ENCODE results near the gene AK5.

DNA sequence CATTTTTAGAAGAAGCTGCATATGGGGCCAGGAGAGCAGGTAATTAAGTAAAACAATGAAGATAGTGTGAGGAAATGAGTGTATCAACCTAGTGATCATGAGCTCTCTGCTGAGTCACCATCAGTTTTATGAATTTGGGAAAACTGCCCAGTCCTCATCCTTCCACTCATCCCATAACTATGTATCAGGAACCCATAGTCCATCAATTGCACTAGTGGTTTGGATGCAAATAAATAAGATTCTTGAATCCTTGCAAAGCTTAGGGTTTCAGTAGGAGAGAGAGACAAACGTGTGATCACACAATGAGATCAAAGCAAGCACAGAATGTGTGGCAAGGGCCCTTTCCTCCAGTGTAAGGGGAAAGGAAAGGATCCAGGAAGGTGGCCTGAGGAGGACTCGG is 255.0 kb downstream of the AK5 start:
- TF ChIP-seq, protein P1, sequence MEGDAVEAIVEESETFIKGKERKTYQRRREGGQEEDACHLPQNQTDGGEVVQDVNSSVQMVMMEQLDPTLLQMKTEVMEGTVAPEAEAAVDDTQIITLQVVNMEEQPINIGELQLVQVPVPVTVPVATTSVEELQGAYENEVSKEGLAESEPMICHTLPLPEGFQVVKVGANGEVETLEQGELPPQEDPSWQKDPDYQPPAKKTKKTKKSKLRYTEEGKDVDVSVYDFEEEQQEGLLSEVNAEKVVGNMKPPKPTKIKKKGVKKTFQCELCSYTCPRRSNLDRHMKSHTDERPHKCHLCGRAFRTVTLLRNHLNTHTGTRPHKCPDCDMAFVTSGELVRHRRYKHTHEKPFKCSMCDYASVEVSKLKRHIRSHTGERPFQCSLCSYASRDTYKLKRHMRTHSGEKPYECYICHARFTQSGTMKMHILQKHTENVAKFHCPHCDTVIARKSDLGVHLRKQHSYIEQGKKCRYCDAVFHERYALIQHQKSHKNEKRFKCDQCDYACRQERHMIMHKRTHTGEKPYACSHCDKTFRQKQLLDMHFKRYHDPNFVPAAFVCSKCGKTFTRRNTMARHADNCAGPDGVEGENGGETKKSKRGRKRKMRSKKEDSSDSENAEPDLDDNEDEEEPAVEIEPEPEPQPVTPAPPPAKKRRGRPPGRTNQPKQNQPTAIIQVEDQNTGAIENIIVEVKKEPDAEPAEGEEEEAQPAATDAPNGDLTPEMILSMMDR (IDR thresholded peaks at IDR 0.05), result no peak
- TF ChIP-seq ZFX (IDR thresholded peaks at IDR 0.05; ENCODE audit: borderline replicate concordance), result no peak

Data from 22Rv1 (cell line).